ENCODE measurements around the gene CD248. TPM values are rescaled to one million over a fixed set of nuclear protein-coding genes. Genes with fewer than 3 reads are reported as not detected.
"Not testable (repeated sequence)": the region's sequence is repeated elsewhere in the genome, so short reads cannot be mapped to it uniquely, and the experiment has no call there.

Gene CD248
- total RNA-seq, 1 donor from 2014 or later = 0.22 TPM

- ChIA-PET CTCF (interaction anchor here (0.6 kb wide), 1 partner anchor 708 kb away, joined by 3 read pairs; the partner anchor contains the start of gene ZNRD2), POLR2A (interaction anchor here (0.8 to 5.2 kb wide), 3 partner anchors 10 to 20 kb away, joined by 3 to 50 read pairs (median 9); partner anchors contain the start of gene RAB1B)
- ATAC-seq (ENCODE audit: low read depth) = peak; percentile 6
- no peak for DNase-seq
- H3K27me3 Mint-ChIP-seq = no peaks in the 10 kb centered on the region
- H3K9me3 Mint-ChIP-seq = no peaks in the 10 kb centered on the region
- H3K4me1 Mint-ChIP-seq = peaks cover 39% of the 10 kb centered on the region
- peaks cover 32% of the 10 kb centered on the region for H3K36me3 Mint-ChIP-seq (ENCODE audit: low read depth)
- H3K27ac Mint-ChIP-seq = no peak overlapping the region
- intact Hi-C loops (cut with micrococcal nuclease) = loop anchor here (1.0 kb wide), 1 partner anchor 10 kb away; the partner anchor contains the start of gene RAB1B
- TF ChIP-seq, protein P1, sequence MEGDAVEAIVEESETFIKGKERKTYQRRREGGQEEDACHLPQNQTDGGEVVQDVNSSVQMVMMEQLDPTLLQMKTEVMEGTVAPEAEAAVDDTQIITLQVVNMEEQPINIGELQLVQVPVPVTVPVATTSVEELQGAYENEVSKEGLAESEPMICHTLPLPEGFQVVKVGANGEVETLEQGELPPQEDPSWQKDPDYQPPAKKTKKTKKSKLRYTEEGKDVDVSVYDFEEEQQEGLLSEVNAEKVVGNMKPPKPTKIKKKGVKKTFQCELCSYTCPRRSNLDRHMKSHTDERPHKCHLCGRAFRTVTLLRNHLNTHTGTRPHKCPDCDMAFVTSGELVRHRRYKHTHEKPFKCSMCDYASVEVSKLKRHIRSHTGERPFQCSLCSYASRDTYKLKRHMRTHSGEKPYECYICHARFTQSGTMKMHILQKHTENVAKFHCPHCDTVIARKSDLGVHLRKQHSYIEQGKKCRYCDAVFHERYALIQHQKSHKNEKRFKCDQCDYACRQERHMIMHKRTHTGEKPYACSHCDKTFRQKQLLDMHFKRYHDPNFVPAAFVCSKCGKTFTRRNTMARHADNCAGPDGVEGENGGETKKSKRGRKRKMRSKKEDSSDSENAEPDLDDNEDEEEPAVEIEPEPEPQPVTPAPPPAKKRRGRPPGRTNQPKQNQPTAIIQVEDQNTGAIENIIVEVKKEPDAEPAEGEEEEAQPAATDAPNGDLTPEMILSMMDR (IDR thresholded peaks at IDR 0.05) = no peak
- peak overlapping the region; percentile 53 for H3K4me3 Mint-ChIP-seq
Observed at GRCh38 chr11:66278363-66279091, 38.3 kb downstream of the CD248 start.

GRCh38 chr11:66277471-66278362, 39.1 kb downstream of the CD248 start, which contains the start of gene CNIH2:
TSS of gene CNIH2 (plus strand) at chr11:66278175. CDS start at chr11:66278457, 282 bp downstream.
- ATAC-seq (ENCODE audit: low read depth) = peak; percentile 35
- Mint-ChIP-seq H3K4me1 (peaks cover 34% of the 10 kb centered on the region), H3K27ac (no peak within 1 kb of the TSS), H3K36me3 (ENCODE audit: low read depth) (peaks cover 40% of the 10 kb centered on the region), H3K9me3 (no peaks in the 10 kb centered on the region), H3K27me3 (no peaks in the 10 kb centered on the region), H3K4me3 (peak within 1 kb of the TSS; percentile 53)
- ChIA-PET POLR2A (interaction anchor here (0.6 to 1.5 kb wide), 4 partner anchors 9 to 1328 kb away, joined by 4 to 9 read pairs (median 7); partner anchors contain the start of gene YIF1A), CTCF (no interaction called here)
- TF ChIP-seq, protein P1 (IDR thresholded peaks at IDR 0.05) = no peak
- DNase-seq = peak; percentile 73
- intact Hi-C loops (cut with micrococcal nuclease) = loop anchor here (1.0 kb wide), 1 partner anchor 9 kb away; the partner anchor contains the start of gene RAB1B

GRCh38 chr11:66277064-66277463, 39.8 kb downstream of the CD248 start:
- intact Hi-C loops (cut with micrococcal nuclease); DNase-seq; CTCF ChIA-PET; H3K4me3 Mint-ChIP-seq; H3K9me3 Mint-ChIP-seq; ATAC-seq (ENCODE audit: low read depth); H3K27ac Mint-ChIP-seq; H3K27me3 Mint-ChIP-seq: not testable (repeated sequence)
- H3K4me1 Mint-ChIP-seq = peaks cover 27% of the 10 kb centered on the region
- POLR2A ChIA-PET = interaction anchor here (0.6 to 1.5 kb wide), 4 partner anchors 8 to 1329 kb away, joined by 4 to 9 read pairs (median 7); partner anchors contain the start of gene YIF1A
- H3K36me3 Mint-ChIP-seq (ENCODE audit: low read depth) = peaks cover 47% of the 10 kb centered on the region

DNA sequence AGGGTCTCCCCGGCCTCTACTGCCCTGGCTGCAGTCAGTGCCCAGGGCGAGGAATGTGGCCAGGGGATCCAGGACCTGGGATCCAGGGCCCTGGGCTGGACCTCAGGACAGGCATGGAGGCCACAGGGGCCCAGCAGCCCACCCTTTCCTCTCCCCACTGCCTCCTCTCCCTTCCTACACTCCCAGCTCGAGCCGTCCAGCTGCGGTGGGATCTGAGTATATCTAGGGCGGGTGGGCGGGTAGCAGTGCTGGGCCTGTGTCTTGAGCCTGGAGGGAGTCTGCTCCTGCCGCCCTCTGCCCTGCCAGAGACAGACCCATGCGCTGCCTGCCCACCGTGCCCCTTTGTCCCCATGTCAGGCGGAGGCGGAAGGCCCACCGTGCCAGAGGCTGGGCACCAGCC, 40.2 kb downstream of the CD248 start:
- H3K4me3 Mint-ChIP-seq; H3K27me3 Mint-ChIP-seq; CTCF ChIA-PET; ATAC-seq (ENCODE audit: low read depth); H3K9me3 Mint-ChIP-seq; DNase-seq; H3K27ac Mint-ChIP-seq; intact Hi-C loops (cut with micrococcal nuclease): not testable (repeated sequence)
- H3K36me3 Mint-ChIP-seq (ENCODE audit: low read depth) = peaks cover 51% of the 10 kb centered on the region
- POLR2A ChIA-PET = interaction anchor here (1.3 to 1.5 kb wide), 3 partner anchors 8 to 12 kb away, joined by 4 to 9 read pairs (median 8); partner anchors contain the start of gene YIF1A
- peaks cover 25% of the 10 kb centered on the region for H3K4me1 Mint-ChIP-seq

- POLR2A ChIA-PET = no interaction called here
- H3K4me1 Mint-ChIP-seq = peaks cover 20% of the 10 kb centered on the region
- CTCF ChIA-PET = no interaction called here
- intact Hi-C loops (cut with micrococcal nuclease) = no loop called here
- no peak for DNase-seq
- no peaks in the 10 kb centered on the region for H3K27me3 Mint-ChIP-seq
- ATAC-seq (ENCODE audit: low read depth) = no peak
- H3K27ac Mint-ChIP-seq = no peak overlapping the region
- peaks cover 52% of the 10 kb centered on the region for H3K36me3 Mint-ChIP-seq (ENCODE audit: low read depth)
- TF ChIP-seq, protein P1 (IDR thresholded peaks at IDR 0.05) = no peak
- no peak overlapping the region for H3K4me3 Mint-ChIP-seq
- H3K9me3 Mint-ChIP-seq = no peaks in the 10 kb centered on the region
Observed at GRCh38 chr11:66275984-66276612, 40.7 kb downstream of the CD248 start.

Data from activated B cell treated with CpG ODN at 0.5 μM for 24 hours (primary cell).